Ovary (tissue), 9 donors: Measurements from ENCODE around the gene TASOR2. TPM values are rescaled to one million over a fixed set of nuclear protein-coding genes. Genes with fewer than 3 reads are reported as not detected.
A peak's percentile ranks its signal among the peaks of the same experiment; 100 is the strongest.

Experiments
- DNase-seq, 5 donors: peaks; one replicate each; pipeline ENCODE4 v3.0.0-alpha.2; 2019 to 2020
- H3K27ac ChIP-seq, 2 donors: fragments of 200-600 bp; one replicate each; pipeline versions ENCODE4 v1.5.1 to v1.8.0; 2019 to 2022
- H3K27me3 ChIP-seq: fragments of 200-600 bp; one replicate; pipeline ENCODE4 v1.8.0; 2022
- H3K36me3 ChIP-seq: fragments of 200-600 bp; sonication (generic); one replicate; pipeline ENCODE4 v1.5.1; 2019
- H3K4me1 ChIP-seq: one replicate; pipeline ENCODE4 v1.8.1; 2013; ENCODE audit warnings: mild to moderate bottlenecking, moderate library complexity; ENCODE audit not compliant: insufficient read depth
- H3K4me3 ChIP-seq: fragments of 200-600 bp; sonication (generic); one replicate; pipeline ENCODE4 v1.5.1; 2017
- H3K9me3 ChIP-seq, 2 donors: fragments of 200-600 bp in 1 of 2; sonication (generic) in 1 of 2; one replicate each; pipeline versions ENCODE4 v1.5.1 to v1.8.1; 2013 to 2019; ENCODE audit warnings: mild to moderate bottlenecking in 1 of 2, moderate library complexity in 1 of 2
- CTCF ChIP-seq, 3 donors: fragments of 450-650 bp in 2 of 3; fragments of 200-600 bp in 1 of 3; IDR thresholded peaks; one replicate each; pipeline versions ENCODE4 v1.5.1 to v1.8.0; 2016 to 2022; ENCODE audit warnings: antibody characterized with exemption in 3 of 3, mild to moderate bottlenecking in 1 of 3
- EP300 ChIP-seq: sonication (generic); formaldehyde crosslinking; IDR thresholded peaks from one replicate; pipeline ENCODE4 v1.6.1; 2017; ENCODE audit warnings: antibody characterized with exemption
- POLR2A ChIP-seq: fragments of 450-650 bp; IDR thresholded peaks from one replicate; pipeline ENCODE4 v1.6.1; 2017; ENCODE audit warnings: antibody characterized with exemption, mild to moderate bottlenecking, moderate library complexity
- WGBS, 3 donors: extraction: QIAGEN DNeasy Blood & Tissue Kit in 1 of 3; methylation state at CpG; one replicate each; pipeline versions ENCODE4 v1.1.5 to v1.1.7; 2013 to 2017; 5-methylcytosine and 5-hydroxymethylcytosine counted together
- intact Hi-C, 4 donors: fragments of 100-400 bp; cut with DNase I; formaldehyde crosslinking; loops; one replicate each; pipeline versions ENCODE4 v1.11.0 to v1.15.1; 2022 to 2023
- polyA plus RNA-seq, 2 donors: library from polyadenylated mRNA; stranded (reverse); fragments of 200-250 nt in 1 of 2; fragments of 350-450 nt in 1 of 2; fragmentation: Illumina TruSeq in 1 of 2; extraction: RNeasy Lipid Tissue Mini Kit (QIAGEN cat#74804) in 1 of 2; gene quantifications; one replicate each; pipeline ENCODE4 v1.2.3, GENCODE V29; 2013 to 2014
- total RNA-seq, 7 donors: library from RNA; depleted of rRNA in 2 of 7; stranded (reverse); fragments of >200 nt in 2 of 7; fragmentation: NEBNext Ultra II Directional in 3 of 7; extraction: Animal tissue kit (Norgen Biotek cat#: 25700) in 3 of 7; gene quantifications; one replicate each; pipeline versions ENCODE4 v1.1.0 to v1.2.4, GENCODE V29; 2016 to 2023
- donor health status: DM: no; HTN: no; CAD: no; lungs with moderate emphysema.
- donor health status: DM: no; HTN: no; CAD: no.
- donor health status: Bipolar disorder and iron deficiency.
- donor health status: DM: yes; HTN: yes; CAD: no.
- donor health status: DM: no; HTN: no; CAD: no.
- donor health status: DM: yes; HTN: yes; CAD: no.

The TASOR2 gene
- total and polyA plus RNA-seq, 9 donors: 9.3 to 91.2 (median 67.6) TPM

GRCh38 chr10:5685764-5686240 is 1.2 kb downstream of the TASOR2 start:
- Histone ChIP-seq H3K4me3 (peak overlapping the region; percentile 96), H3K27me3 (no peaks in the 10 kb centered on the region), H3K9me3 (no peaks in the 10 kb centered on the region), H3K27ac (peak overlapping the region in 1 of 2 donors; percentile 83), H3K36me3 (no peaks in the 10 kb centered on the region), H3K4me1 (peaks cover 2% of the 10 kb centered on the region)
- WGBS, 3 donors: 2 to 6% (median 4%) methylated on average over 10 of the region's 10 CpGs
- intact Hi-C loops: loop anchor here in 1 of 4 donors (5.0 to 10.0 kb wide), 2 partner anchors 129 to 186 kb away; partner anchors contain the start of gene GDI2
- TF ChIP-seq CTCF (IDR thresholded peaks at IDR 0.05) (no peak), EP300 (no peak), POLR2A (no peak)
- no peak for DNase-seq

- no peaks in the 10 kb centered on the region for H3K9me3 ChIP-seq
- no peaks in the 10 kb centered on the region for H3K36me3 ChIP-seq
- H3K4me3 ChIP-seq: no peak overlapping the region
- WGBS, 3 donors: 94 to 99% (median 98%) methylated on average over 3 of the region's 3 CpGs
- H3K27me3 ChIP-seq: no peaks in the 10 kb centered on the region
- no peak overlapping the region for H3K27ac ChIP-seq
- intact Hi-C loops: loop anchor here in 1 of 4 donors (5.0 to 10.0 kb wide), 2 partner anchors 126 to 184 kb away; partner anchors contain the start of gene GDI2
- no peak for TF ChIP-seq CTCF (IDR thresholded peaks at IDR 0.05)
- TF ChIP-seq EP300: no peak
- no peak for TF ChIP-seq POLR2A
- H3K4me1 ChIP-seq: peaks cover 6% of the 10 kb centered on the region
- DNase-seq: no peak
These were observed 3.9 kb downstream of the TASOR2 start for GRCh38 chr10:5688587-5688986.

GRCh38 chr10:5691786-5692185 is 7.1 kb downstream of the TASOR2 start:
- no peak overlapping the region for H3K27ac ChIP-seq
- H3K9me3 ChIP-seq: no peaks in the 10 kb centered on the region
- no peaks in the 10 kb centered on the region for H3K36me3 ChIP-seq
- 89 to 92% (median 91%) methylated on average over 8 of the region's 8 CpGs for WGBS, 3 donors
- no peak for DNase-seq
- H3K4me1 ChIP-seq: peaks cover 5% of the 10 kb centered on the region
- no peaks in the 10 kb centered on the region for H3K27me3 ChIP-seq
- no peak for TF ChIP-seq EP300
- TF ChIP-seq CTCF (IDR thresholded peaks at IDR 0.05): no peak
- TF ChIP-seq POLR2A: no peak
- intact Hi-C loops: loop anchor here in 1 of 4 donors (2.0 kb wide), 1 partner anchor 27 kb away; no protein-coding TSS in a partner anchor
- H3K4me3 ChIP-seq: no peak overlapping the region

- H3K4me3 ChIP-seq: peak overlapping the region; percentile 46
- no peaks in the 10 kb centered on the region for H3K36me3 ChIP-seq
- DNase-seq: peak; percentile 47 to 78 (median 54)
- peaks cover 5% of the 10 kb centered on the region for H3K4me1 ChIP-seq
- H3K27me3 ChIP-seq: no peaks in the 10 kb centered on the region
- intact Hi-C loops: loop anchor here in 1 of 4 donors (2.0 kb wide), 1 partner anchor 28 kb away; no protein-coding TSS in a partner anchor
- H3K9me3 ChIP-seq: no peaks in the 10 kb centered on the region
- no peak for TF ChIP-seq CTCF (IDR thresholded peaks at IDR 0.05)
- TF ChIP-seq POLR2A: no peak
- TF ChIP-seq EP300: no peak
- 4 to 14% (median 4%) methylated on average over 18 to 49 of the region's 49 CpGs for WGBS, 3 donors
- H3K27ac ChIP-seq: no peak overlapping the region
These were observed 8.1 kb downstream of the TASOR2 start for GRCh38 chr10:5692461-5693358.
